ENCODE measurements around the gene SLC36A3.

The SLC36A3 gene

GRCh38 chr5:151230048-151230680 lies 73.4 kb downstream of the SLC36A3 start:
- H3K27ac ChIP-seq (ENCODE audit: low read length) = no peak overlapping the region
- H3K79me2 ChIP-seq (ENCODE audit: low read length) = no peaks in the 10 kb centered on the region
- H3K4me3 ChIP-seq (ENCODE audit: low read length) = no peak overlapping the region
- no peak for DNase-seq
- no peak overlapping the region for H2AFZ ChIP-seq (ENCODE audit: low read length)
- no peaks in the 10 kb centered on the region for H3K27me3 ChIP-seq (replicated peaks; ENCODE audit: insufficient read depth, low read length)
- no peaks in the 10 kb centered on the region for H3K9me2 ChIP-seq (replicated peaks; ENCODE audit: insufficient read depth, low read length)
- TF ChIP-seq EZH2 (optimal IDR thresholded peaks at IDR 0.05; ENCODE audit: low read depth, low read length) (no peak), EZH2phosphoT487 (IDR thresholded peaks at IDR 0.05; ENCODE audit: low read length) (no peak)
- TF ChIP-seq, protein P1, sequence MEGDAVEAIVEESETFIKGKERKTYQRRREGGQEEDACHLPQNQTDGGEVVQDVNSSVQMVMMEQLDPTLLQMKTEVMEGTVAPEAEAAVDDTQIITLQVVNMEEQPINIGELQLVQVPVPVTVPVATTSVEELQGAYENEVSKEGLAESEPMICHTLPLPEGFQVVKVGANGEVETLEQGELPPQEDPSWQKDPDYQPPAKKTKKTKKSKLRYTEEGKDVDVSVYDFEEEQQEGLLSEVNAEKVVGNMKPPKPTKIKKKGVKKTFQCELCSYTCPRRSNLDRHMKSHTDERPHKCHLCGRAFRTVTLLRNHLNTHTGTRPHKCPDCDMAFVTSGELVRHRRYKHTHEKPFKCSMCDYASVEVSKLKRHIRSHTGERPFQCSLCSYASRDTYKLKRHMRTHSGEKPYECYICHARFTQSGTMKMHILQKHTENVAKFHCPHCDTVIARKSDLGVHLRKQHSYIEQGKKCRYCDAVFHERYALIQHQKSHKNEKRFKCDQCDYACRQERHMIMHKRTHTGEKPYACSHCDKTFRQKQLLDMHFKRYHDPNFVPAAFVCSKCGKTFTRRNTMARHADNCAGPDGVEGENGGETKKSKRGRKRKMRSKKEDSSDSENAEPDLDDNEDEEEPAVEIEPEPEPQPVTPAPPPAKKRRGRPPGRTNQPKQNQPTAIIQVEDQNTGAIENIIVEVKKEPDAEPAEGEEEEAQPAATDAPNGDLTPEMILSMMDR (IDR thresholded peaks at IDR 0.05; ENCODE audit: low read length) = no peak
- no peaks in the 10 kb centered on the region for H4K20me1 ChIP-seq (ENCODE audit: insufficient read depth, low read length)
- H3K4me1 ChIP-seq (ENCODE audit: low read length) = peaks cover 42% of the 10 kb centered on the region
- H3F3A ChIP-seq (ENCODE audit: insufficient read depth, low read length) = peaks cover 32% of the 10 kb centered on the region
- H3K4me2 ChIP-seq (ENCODE audit: low read depth, low read length) = no peak overlapping the region
- no peak overlapping the region for H3K9ac ChIP-seq (ENCODE audit: low read length)
- H3K9me3 ChIP-seq (replicated peaks; ENCODE audit: insufficient read depth, low read length) = no peaks in the 10 kb centered on the region
- no peaks in the 10 kb centered on the region for H3K36me3 ChIP-seq (replicated peaks; ENCODE audit: insufficient read depth, low read length)

GRCh38 chr5:151228986-151229385 lies 74.6 kb downstream of the SLC36A3 start:
- TF ChIP-seq, protein P1 (IDR thresholded peaks at IDR 0.05; ENCODE audit: low read length) = no peak
- TF ChIP-seq EZH2 (optimal IDR thresholded peaks at IDR 0.05; ENCODE audit: low read depth, low read length) (no peak), EZH2phosphoT487 (IDR thresholded peaks at IDR 0.05; ENCODE audit: low read length) (no peak)
- no peak overlapping the region for H3K27ac ChIP-seq (ENCODE audit: low read length)
- H4K20me1 ChIP-seq (ENCODE audit: insufficient read depth, low read length) = no peaks in the 10 kb centered on the region
- H2AFZ ChIP-seq (ENCODE audit: low read length) = no peak overlapping the region
- H3K4me1 ChIP-seq (ENCODE audit: low read length) = peaks cover 39% of the 10 kb centered on the region
- H3F3A ChIP-seq (ENCODE audit: insufficient read depth, low read length) = peaks cover 31% of the 10 kb centered on the region
- H3K9me3 ChIP-seq (replicated peaks; ENCODE audit: insufficient read depth, low read length) = no peaks in the 10 kb centered on the region
- DNase-seq = no peak
- no peak overlapping the region for H3K4me3 ChIP-seq (ENCODE audit: low read length)
- H3K4me2 ChIP-seq (ENCODE audit: low read depth, low read length) = no peak overlapping the region
- H3K9ac ChIP-seq (ENCODE audit: low read length) = no peak overlapping the region
- no peaks in the 10 kb centered on the region for H3K9me2 ChIP-seq (replicated peaks; ENCODE audit: insufficient read depth, low read length)
- H3K36me3 ChIP-seq (replicated peaks; ENCODE audit: insufficient read depth, low read length) = no peaks in the 10 kb centered on the region
- no peaks in the 10 kb centered on the region for H3K27me3 ChIP-seq (replicated peaks; ENCODE audit: insufficient read depth, low read length)
- peaks cover under 1% of the 10 kb centered on the region for H3K79me2 ChIP-seq (ENCODE audit: low read length)

DNA sequence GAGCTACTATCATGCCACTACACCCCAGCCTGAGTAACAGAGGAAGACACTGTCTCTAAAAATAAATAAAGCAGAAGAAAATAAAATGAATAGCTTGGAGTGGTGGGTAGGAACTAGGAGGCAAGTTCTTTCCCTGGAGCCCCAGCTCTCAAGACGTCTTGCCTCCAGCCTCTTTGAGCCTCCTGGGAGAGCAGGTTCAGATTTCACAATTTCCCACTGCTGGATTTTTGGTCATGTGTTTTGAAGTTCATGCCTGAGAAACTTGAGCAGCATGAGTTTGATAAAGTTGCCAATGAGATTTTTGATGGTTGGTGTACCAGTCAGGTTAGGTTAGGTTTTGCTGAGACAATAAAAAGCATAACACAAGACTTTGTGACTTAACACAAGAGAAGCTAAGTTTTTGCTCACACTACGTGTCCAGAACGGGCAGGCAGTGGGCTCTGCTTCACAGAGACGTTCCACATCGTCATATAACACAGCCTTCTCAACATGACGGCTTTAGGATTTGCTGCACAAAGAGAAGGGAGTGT lies 75.6 kb downstream of the SLC36A3 start:
- Histone ChIP-seq H3K9me3 (replicated peaks; ENCODE audit: insufficient read depth, low read length) (no peaks in the 10 kb centered on the region), H3K9ac (ENCODE audit: low read length) (no peak overlapping the region), H3K27ac (ENCODE audit: low read length) (no peak overlapping the region), H3K36me3 (replicated peaks; ENCODE audit: insufficient read depth, low read length) (no peaks in the 10 kb centered on the region), H3F3A (ENCODE audit: insufficient read depth, low read length) (peaks cover 30% of the 10 kb centered on the region), H3K9me2 (replicated peaks; ENCODE audit: insufficient read depth, low read length) (no peaks in the 10 kb centered on the region), H3K4me3 (ENCODE audit: low read length) (no peak overlapping the region), H4K20me1 (ENCODE audit: insufficient read depth, low read length) (no peaks in the 10 kb centered on the region), H3K4me1 (ENCODE audit: low read length) (peaks cover 33% of the 10 kb centered on the region), H3K4me2 (ENCODE audit: low read depth, low read length) (no peak overlapping the region), H3K79me2 (ENCODE audit: low read length) (peaks cover 11% of the 10 kb centered on the region), H3K27me3 (replicated peaks; ENCODE audit: insufficient read depth, low read length) (no peaks in the 10 kb centered on the region), H2AFZ (ENCODE audit: low read length) (no peak overlapping the region)
- DNase-seq = no peak
- TF ChIP-seq EZH2phosphoT487 (IDR thresholded peaks at IDR 0.05; ENCODE audit: low read length) (no peak), EZH2 (optimal IDR thresholded peaks at IDR 0.05; ENCODE audit: low read depth, low read length) (no peak)
- TF ChIP-seq, protein P1 (IDR thresholded peaks at IDR 0.05; ENCODE audit: low read length) = no peak
